IPS DF 6.9 (cell line): ENCODE data around the gene CTSW.
"Not testable (repeated sequence)": the region's sequence is repeated elsewhere in the genome, so short reads cannot be mapped to it uniquely, and the experiment has no call there.

ENCODE experiments used
- DNase-seq: peaks from one replicate; pipeline ENCODE4 v3.0.0-alpha.2; 2013; ENCODE audit warnings: low read depth, low spot score
- H3K27ac ChIP-seq: one replicate; pipeline ENCODE4 v1.5.1; 2013; ENCODE audit warnings: low read length, control low read depth
- H3K27me3 ChIP-seq: 2 replicates; pipeline ENCODE4 v1.6.1; 2013; ENCODE audit warnings: mild to moderate bottlenecking, low read length; ENCODE audit not compliant: control insufficient read depth, insufficient read depth
- H3K36me3 ChIP-seq: 2 replicates; pipeline ENCODE4 v1.6.1; 2013; ENCODE audit warnings: low read length; ENCODE audit not compliant: control insufficient read depth, insufficient read depth
- H3K4me1 ChIP-seq: 2 replicates; pipeline ENCODE4 v1.6.1; 2013; ENCODE audit warnings: low read length; ENCODE audit not compliant: control insufficient read depth, insufficient read depth
- H3K4me3 ChIP-seq: 2 replicates; pipeline ENCODE4 v1.5.1; 2013; ENCODE audit warnings: mild to moderate bottlenecking, low read length
- H3K9me3 ChIP-seq: 2 replicates; pipeline ENCODE4 v1.6.1; 2013; ENCODE audit warnings: low read length, inconsistent platforms; ENCODE audit not compliant: control insufficient read depth, insufficient read depth
- WGBS: extraction: QIAGEN DNeasy Blood & Tissue Kit; methylation state at CpG from one replicate; pipeline ENCODE4 v1.1.7; 2013; ENCODE audit warnings: mixed read lengths, missing lambda C conversion rate; ENCODE audit not compliant: insufficient read length, insufficient coverage; 5-methylcytosine and 5-hydroxymethylcytosine counted together

CTSW gene

DNA sequence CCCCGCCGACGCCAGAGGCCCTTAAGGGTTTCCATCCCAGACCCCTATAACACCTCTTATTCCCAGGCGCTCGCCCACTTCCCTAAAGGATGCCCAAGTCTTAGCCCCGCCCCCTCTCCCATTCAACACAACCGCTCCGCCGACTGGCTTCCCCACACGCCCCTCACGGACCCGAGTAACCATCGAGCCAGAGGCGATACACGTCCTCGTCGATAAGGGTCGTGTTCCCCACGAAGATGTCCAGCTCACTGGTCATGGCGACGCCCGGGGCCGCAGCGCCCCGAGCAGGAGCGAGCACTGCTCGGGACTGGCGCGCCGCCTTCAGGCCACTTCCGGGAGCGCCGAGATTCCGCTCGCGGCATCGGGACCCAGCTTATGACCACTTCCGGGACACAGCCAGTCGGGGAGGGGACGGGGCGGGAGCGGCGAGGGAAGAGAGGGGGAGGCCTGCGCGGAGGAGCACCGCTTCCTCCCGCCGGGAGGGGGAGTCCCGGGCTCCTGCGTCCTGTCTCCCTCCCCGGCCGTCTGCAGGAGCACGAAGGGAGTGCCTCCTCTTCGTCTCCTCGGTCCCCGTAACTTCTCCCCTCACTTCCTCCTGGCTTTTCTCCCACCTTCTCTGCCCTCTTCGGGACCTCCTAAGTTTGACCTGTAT lies 8.7 kb downstream of the CTSW start, which contains the start of gene FIBP:
Gene FIBP (minus strand): TSS at position 309 of the 652 bp plus-strand sequence. CDS start 53 bp downstream, at position 256.
- H3K27me3 ChIP-seq: peaks cover 5% of the 10 kb centered on the region; the same call in 1 of the 2 replicates
- peaks cover 17% of the 10 kb centered on the region for H3K36me3 ChIP-seq
- peak within 1 kb of the TSS; percentile 77 for H3K4me3 ChIP-seq
- H3K9me3 ChIP-seq: no peaks in the 10 kb centered on the region
- DNase-seq: no peak
- no CpG with 5 or more reads among the region's 57 CpGs for WGBS
- peaks cover 14% of the 10 kb centered on the region for H3K4me1 ChIP-seq
- H3K27ac ChIP-seq: no peak within 1 kb of the TSS

DNA sequence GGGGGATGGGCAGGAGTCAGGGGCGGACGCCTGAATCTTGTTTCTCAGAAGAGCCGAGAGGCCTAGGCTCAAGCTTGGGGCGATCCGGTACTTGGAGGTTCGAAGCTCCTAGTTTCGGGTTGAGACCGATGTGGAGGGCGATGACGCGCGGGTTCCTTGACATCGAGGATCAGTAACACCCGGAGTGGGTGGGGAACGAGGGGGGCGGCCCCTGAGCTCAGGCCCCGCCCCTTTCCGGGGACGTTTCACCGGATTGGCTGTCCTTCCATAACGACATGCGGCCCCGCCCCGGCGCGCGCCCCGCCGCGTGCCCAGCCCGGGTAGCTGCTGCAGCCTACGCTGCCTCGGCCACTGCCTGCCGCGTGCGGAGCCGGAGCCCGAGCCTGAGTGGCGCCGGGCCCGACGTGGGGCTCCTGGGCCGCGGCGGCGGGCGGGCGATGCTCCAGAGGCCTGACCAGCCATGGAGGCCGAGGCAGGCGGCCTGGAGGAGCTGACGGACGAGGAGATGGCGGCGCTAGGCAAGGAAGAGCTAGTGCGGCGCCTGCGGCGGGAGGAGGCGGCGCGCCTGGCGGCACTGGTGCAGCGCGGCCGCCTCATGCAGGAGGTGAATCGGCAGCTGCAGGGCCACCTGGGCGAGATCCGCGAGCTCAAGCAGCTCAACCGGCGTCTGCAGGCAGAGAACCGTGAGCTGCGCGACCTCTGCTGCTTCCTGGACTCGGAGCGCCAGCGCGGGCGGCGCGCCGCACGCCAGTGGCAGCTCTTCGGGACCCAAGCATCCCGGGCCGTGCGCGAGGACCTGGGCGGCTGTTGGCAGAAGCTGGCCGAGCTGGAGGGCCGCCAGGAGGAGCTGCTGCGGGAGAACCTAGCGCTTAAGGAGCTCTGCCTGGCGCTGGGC lies 10.9 kb downstream of the CTSW start, which contains the start of gene CCDC85B:
Gene CCDC85B (plus strand): TSS at position 350 of the 895 bp plus-strand sequence. CDS start 111 bp downstream, at position 461.
- no peaks in the 10 kb centered on the region for H3K9me3 ChIP-seq
- peaks cover 11% of the 10 kb centered on the region for H3K4me1 ChIP-seq
- peak within 1 kb of the TSS; percentile 46 for H3K4me3 ChIP-seq
- H3K36me3 ChIP-seq: peaks cover 2% of the 10 kb centered on the region; the same call in 1 of the 2 replicates
- no CpG with 5 or more reads among the region's 94 CpGs for WGBS
- DNase-seq: no peak
- no peak within 1 kb of the TSS for H3K27ac ChIP-seq
- H3K27me3 ChIP-seq: peaks cover 5% of the 10 kb centered on the region; the same call in 1 of the 2 replicates

GRCh38 chr11:65891219-65892136 lies 11.8 kb downstream of the CTSW start:
- peaks cover 11% of the 10 kb centered on the region for H3K4me1 ChIP-seq
- H3K36me3 ChIP-seq: no peaks in the 10 kb centered on the region
- WGBS: no CpG with 5 or more reads among the region's 57 CpGs
- peaks cover 5% of the 10 kb centered on the region; the same call in 1 of the 2 replicates for H3K27me3 ChIP-seq
- H3K9me3 ChIP-seq: no peaks in the 10 kb centered on the region
- no peak for DNase-seq
- no peak overlapping the region for H3K27ac ChIP-seq
- peak overlapping the region; percentile 46 for H3K4me3 ChIP-seq

DNA sequence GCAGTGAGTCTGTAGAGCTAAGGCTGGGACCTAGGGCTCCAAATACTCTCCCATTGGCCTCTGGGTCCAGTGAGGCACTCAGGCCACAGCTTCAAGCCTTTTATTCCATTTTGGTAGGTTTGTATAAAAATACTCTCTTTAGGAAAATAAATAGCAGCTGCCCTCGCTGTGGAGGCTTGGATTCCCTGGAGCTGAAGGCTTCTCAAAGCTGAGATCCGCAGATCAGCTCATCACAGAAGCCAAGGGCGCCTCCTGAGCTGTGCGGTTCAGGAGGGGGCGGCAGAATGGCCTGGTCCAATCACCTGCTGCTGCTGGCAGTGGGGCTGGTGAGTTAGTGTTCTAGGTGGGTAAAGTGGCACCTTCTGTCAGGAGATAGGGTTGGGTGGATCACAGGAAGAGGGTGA lies 12.5 kb downstream of the CTSW start:
- not testable (repeated sequence) for H3K27me3 ChIP-seq, H3K4me3 ChIP-seq, DNase-seq, H3K36me3 ChIP-seq, H3K9me3 ChIP-seq, H3K27ac ChIP-seq
- no CpG with 5 or more reads among the region's 5 CpGs for WGBS
- peaks cover 11% of the 10 kb centered on the region for H3K4me1 ChIP-seq

GRCh38 chr11:65892661-65893317 lies 13.2 kb downstream of the CTSW start:
- H3K36me3 ChIP-seq: no peaks in the 10 kb centered on the region
- H3K4me1 ChIP-seq: peaks cover 8% of the 10 kb centered on the region
- H3K27ac ChIP-seq: no peak overlapping the region
- H3K4me3 ChIP-seq: no peak overlapping the region
- no peaks in the 10 kb centered on the region for H3K9me3 ChIP-seq
- no peak for DNase-seq
- H3K27me3 ChIP-seq: peaks cover 5% of the 10 kb centered on the region; the same call in 1 of the 2 replicates
- no CpG with 5 or more reads among the region's 10 CpGs for WGBS

DNA sequence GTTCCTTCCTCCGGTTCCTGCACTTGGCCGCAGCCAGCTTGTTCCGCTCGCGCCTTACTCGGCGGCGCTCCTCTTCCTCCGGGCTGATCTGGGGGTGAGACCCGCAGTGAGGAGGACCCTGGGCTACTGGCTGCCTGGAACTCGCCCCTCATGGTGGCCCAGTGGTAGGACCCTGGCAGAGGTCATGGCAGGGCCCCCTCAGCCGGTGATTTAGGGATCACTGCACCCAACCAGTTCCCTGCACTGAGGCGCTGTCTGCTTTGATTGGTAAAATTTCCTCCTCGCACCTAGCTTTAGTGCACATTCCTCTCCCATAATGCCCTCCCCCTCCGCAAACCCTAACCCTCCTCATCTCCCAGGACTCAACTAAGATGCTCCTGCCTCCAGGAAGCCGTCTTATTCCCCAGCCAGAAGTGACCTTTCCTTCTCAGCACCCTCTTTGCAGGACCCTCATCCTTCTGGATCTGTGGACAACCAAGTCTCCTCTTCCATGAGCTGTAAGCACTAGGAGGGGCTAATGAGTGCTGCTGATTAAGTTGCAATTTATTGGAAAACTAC lies 14.5 kb downstream of the CTSW start:
- Histone ChIP-seq H3K9me3 (no peaks in the 10 kb centered on the region), H3K4me3 (no peak overlapping the region), H3K27ac (no peak overlapping the region), H3K36me3 (no peaks in the 10 kb centered on the region), H3K4me1 (peaks cover 8% of the 10 kb centered on the region), H3K27me3 (peaks cover 7% of the 10 kb centered on the region; the same call in 1 of the 2 replicates)
- no peak for DNase-seq
- no CpG with 5 or more reads among the region's 16 CpGs for WGBS

DNA sequence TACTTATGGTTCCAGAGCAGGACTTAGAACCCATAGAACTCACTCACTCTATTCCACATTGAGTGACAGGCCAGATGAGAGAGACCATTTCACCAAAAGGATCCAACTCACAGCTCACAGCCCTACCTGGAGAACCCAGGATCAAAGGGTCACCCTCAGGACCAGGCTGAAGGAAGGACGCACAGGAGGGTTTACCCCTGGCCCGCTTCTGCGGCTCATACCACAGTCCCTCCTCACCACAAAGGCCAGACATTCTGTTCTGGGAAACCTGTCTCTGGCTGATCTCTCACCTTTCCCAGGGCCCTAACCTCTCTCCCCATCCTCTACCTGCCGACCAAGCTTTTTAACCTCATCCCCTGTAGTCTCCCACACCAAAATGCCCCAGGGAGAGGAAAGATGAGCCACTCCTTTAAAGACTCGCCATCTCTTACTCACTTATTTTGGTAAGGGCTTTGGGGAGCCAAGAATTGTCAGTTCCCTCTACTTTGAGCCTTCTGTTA lies 15.9 kb downstream of the CTSW start:
- DNase-seq: no peak
- no peak overlapping the region for H3K4me3 ChIP-seq
- H3K4me1 ChIP-seq: peaks cover 5% of the 10 kb centered on the region; the same call in 1 of the 2 replicates
- no peaks in the 10 kb centered on the region for H3K36me3 ChIP-seq
- no peaks in the 10 kb centered on the region for H3K9me3 ChIP-seq
- WGBS: no CpG with 5 or more reads among the region's 5 CpGs
- H3K27ac ChIP-seq: no peak overlapping the region
- peaks cover 5% of the 10 kb centered on the region; the same call in 1 of the 2 replicates for H3K27me3 ChIP-seq

GRCh38 chr11:65896034-65896999 lies 16.7 kb downstream of the CTSW start:
- Histone ChIP-seq H3K36me3 (no peaks in the 10 kb centered on the region), H3K9me3 (no peaks in the 10 kb centered on the region), H3K27me3 (peaks cover 7% of the 10 kb centered on the region; the same call in 1 of the 2 replicates), H3K4me3 (no peak overlapping the region), H3K27ac (no peak overlapping the region), H3K4me1 (peaks cover 5% of the 10 kb centered on the region; the same call in 1 of the 2 replicates)
- no CpG with 5 or more reads among the region's 14 CpGs for WGBS
- no peak for DNase-seq
